ENCODE data around the gene ZFP62.

The ZFP62 gene

DNA sequence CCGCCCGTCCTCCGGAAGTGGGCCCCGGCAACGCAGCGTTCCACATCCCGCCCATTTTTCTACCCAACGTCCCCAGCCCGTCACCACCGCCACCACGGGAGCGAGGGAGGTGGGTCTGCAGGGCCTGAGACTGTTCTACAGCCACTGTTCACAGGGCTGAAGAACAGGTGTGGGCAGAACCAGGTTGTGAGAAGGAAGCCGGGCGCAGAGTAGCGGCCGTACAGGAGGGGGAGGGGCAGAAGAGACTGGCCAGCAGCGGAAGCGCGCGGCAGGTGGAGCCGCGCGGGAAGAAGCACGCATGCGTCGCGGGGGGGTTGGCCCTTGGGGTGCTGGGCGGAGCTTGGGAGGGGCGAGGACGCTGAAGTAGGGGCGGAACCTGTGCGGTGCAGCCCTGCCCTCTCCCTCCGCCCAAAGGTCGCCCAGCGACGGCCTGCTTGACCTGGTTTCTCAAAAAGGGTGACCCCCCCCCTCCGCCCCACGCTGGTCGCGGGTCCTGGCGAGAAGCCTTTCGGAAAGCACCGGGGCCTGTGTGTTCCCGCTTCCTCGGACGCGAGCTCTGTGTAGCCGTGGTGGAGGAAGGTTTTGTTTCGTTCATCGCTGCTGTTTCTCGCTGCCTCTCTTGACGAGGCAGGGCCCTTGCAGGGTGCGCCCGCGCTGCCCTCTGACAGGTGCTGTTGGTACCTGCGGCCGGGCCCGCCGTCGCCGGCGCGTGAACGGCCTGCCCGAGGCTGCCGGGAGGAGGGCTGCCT is 50.7 kb downstream of the ZFP62 start:
- peak; percentile 93 for DNase-seq (ENCODE audit: low read depth, low spot score)

DNA sequence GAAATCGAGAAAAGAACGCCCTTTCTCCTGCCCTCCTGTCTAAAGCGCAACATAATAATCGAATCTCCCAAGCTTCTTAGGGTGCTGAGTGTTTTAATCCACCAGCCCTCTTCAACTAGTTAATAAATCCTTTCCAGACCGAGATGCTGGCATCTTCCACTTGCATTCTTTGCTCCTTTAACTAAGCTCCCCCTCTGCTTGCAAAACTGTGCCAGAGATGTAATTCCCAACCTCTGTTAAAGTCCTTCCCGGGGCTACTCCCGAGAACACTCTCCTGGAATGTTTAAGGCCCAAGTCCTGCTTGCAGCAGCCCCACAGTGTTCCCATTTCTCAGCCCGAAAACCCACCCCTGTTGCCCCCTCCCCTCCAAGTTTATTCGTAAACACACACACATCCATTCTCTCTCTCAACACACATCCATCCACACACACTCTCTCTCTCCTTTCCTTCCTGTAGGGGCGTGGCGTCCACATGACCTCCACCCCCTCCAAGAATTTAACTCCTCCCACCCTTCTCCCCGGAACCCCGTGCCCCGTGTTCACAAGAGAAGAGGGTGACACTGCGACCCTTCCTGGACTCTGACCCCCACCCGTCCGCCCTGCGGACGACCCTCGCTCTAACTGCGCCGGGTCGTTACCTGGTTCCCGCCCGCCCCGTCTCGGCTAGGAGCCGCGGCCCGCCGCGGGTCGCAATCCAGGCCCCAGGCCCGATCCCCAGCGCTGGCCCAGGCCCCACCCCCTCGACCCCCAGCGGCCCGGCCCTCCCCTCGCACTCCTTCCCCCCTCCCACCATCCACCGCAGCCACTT is 51.5 kb downstream of the ZFP62 start:
- DNase-seq (ENCODE audit: low read depth, low spot score): peak; percentile 80

DNA sequence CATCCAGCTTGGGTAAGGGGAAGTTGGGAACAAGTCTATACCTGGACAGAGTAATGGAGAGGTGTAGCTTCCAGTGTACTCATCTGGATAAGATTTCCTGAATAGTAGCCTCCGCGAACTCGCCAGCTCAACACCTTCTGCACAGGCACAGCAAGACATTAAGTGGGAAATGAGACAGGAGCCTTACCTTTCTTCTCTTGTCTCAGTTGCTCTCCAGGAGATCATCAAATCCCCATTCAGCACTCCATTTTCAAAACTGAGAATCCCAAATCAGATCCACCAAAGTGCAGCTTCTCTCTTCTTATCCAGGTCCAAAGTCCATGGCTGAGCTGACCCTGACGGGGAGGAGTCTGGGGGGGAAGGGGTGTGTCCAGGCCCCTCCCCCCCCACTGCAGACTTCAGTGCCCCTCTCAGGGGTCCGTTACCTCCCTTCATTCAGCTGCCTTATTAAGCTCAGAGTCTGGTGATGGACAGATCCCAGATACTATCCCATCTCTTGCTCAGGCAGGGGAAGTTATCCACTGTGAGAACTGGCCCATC is 52.5 kb downstream of the ZFP62 start:
- no peak for DNase-seq (ENCODE audit: low read depth, low spot score)

DNA sequence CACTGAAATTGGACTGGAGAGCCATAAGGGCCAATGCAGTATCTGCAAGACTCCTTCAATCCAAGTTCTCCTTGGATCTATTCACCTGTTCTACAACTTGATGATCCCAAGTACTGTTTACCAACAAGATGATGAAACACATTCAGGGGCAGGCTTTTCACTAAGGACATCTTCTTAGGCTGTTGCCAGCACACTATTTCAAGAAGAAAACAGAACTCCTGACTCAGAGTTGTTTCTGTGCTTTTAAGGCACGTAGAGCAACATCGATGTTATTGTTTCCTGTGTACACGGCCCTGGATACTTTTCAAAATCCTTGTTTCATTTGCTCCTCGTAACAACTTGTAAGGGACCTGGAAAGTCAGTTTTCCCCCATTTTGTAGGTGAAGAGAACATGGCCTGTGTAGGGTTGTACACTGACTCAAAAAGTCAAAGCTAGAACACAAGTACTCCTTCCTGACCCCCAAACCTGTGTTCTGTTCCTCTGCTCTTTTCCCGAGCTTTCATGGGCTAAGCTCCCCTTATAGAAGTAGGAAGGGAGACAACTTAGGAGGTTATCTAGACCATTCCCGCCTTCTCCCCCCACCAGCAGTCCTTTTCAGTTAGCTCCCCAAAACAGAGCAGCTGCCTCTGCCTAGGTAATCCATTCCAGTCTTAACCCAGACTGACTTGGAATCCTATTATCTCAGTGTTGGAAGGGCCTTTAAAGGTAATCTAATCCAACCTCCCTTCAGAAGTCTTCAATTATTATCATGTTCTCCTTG is 53.2 kb downstream of the ZFP62 start:
- DNase-seq (ENCODE audit: low read depth, low spot score): no peak

DNA sequence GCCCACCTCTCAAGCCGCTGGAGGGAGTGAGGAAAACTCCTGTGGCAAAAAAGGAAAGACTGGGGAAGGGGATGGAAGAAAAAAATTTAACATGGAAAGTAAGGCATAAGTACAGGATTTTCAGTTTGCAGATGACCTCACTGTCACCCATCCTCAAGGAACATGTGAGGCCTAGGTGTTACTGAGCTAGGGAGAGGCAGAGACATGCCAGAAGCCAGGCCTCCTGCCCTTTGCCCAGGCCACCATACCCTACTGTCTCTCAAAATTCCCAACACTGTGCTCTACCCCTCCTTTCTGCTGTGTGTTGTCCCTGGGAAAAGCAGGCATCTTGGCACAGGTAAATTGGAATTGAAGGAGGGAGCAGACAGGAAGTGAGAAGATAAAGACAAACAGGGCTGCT is 54.0 kb downstream of the ZFP62 start:
- DNase-seq (ENCODE audit: low read depth, low spot score): no peak

DNA sequence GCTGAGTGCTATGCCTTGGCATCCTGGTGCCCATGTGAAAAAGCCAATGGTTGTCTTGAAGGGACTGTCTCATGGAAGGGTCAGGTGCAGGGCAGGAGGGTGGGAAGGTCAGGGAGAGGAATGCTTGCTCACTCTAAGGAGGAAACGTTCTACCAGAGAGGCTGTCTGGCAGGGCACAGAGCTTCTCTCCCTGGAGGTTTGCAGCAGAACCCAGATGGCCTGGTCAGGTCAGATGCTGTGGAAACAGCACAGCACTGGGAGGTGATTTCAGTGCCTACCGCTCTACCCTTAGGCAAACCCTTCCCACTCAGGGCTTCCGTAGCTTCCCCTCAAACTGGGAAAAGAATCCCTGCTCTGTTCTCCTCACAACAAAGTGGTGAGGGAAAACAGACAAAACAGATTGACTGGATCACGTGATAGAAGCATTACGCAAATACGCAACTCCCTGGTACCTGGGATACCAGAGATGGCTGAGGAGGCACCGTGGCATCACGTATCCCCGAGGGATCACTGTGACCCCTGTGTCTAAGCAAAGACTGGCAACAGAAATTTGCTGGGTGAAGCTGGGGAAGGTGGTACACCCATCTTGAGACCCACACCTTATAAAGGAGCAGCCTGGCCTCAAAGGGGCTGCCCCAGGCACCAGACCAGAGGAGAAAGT is 54.6 kb downstream of the ZFP62 start:
- DNase-seq (ENCODE audit: low read depth, low spot score): no peak

DNA sequence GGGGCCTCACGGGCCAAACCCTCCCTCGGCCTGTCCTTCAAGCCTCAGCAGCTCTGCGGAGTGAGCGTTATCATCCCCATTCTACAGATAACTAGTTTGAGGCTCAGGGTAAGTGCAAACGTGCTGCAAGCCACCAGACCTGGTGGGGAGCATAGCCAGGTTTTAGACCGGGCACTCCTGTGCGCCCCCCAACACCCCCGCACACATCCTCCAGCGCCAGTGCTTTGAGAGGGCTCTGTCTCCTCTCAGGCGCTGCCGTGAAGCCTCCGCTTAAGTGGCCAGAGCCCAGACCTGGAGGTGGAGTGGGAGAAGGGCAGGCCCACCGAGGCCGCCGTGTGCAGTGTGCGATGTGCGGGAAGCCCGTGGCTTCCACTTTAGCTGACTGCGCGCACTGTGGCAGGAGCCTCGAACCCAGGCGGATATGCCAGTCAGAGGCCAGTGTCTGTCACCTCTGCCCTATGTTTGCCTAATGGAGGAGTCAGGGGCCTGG is 56.9 kb downstream of the ZFP62 start:
- DNase-seq (ENCODE audit: low read depth, low spot score): no peak

DNA sequence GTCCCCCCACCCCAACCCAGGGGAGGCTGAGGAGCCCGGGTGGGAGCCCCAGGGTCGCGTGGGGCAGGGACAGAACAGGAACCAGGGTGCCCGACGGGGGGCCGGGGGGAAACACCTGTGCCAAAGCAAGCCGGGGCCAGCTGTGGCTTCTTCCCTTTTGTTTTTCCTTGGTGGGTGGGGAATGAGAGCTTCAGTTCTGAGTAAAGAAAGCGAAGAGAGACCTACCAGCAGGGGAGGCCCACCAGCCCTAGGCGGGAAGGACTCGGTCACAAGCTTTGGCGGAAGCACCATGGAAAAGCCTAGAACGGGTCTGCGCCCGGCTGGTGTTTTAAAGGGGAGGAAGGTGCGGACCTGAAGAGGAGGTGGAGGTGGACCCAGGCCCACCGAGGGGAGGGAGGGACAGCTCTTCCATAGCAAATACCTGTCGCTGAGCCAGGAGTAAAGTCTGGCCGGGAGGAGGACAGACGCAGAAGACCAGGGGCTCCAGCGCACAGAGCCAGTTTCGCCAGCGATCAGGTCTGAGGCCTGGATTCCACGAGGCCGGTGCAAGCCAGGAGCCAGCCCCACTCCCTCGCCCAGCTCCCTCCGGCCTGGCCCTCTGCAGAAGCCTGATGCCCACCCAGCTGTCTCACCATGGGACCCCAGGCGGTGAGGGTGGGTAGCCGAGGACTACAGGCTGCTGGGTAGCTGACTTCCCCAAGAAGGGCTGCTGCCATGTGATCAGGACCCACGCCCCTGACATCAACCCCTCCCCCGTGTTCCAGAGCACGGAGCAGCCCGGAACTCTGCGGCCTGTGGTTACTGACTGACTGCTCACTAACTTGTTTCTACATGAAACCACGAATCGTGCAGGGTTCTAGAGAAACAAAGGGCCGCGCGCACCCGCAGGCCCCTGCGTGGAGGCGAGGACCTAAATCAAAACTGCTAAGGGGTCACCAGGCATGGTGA is 57.6 kb downstream of the ZFP62 start:
- DNase-seq (ENCODE audit: low read depth, low spot score): peak; percentile 72

DNA sequence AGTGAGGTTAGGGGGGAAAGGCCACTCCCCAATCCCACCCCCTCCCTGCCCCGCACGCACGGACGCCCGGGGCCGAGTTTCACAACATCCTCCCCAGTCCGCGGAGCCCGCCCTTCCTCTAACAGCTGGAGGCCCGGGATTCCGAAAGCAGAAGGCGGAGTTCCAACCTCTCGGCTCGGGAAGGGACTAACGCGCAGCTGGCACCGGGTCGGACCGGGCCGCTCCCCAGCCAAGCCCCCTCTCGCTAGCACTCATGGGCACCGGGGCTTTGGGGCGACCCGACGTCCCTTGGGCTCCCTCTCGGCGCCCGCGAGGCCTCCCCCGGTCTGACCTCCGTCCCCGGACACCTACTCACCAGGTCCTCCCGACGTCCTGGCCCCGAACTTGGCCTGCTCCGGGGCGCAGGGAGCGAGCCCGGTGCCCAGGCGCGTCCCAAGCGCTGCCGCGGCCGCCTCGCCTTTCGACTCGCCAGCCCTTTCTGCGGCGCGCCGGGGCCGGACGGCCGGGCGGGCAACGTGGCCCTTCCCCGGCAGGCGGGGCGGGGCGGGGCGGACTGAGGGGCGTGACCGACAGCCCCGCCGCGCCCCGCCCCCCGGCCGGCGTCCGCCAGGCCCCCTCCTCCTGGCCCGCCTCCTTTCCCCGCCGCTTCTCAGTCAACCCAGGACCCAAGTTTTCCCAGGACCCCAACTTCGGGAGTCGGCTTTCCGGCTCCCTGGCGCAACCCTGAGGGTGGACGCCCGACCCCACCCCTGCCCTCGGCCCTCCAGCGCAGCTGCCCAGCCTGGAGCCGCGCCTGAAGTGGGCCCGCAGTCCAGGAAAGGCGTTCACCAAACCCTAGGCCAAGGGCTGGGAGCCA is 58.5 kb downstream of the ZFP62 start, which contains the start of gene MGAT1:
Gene MGAT1 (minus strand): TSS at position 482 of the 856 bp plus-strand sequence. CDS start 9,835 bp downstream, outside the sequence.
- peak; percentile 57 for DNase-seq (ENCODE audit: low read depth, low spot score)

DNA sequence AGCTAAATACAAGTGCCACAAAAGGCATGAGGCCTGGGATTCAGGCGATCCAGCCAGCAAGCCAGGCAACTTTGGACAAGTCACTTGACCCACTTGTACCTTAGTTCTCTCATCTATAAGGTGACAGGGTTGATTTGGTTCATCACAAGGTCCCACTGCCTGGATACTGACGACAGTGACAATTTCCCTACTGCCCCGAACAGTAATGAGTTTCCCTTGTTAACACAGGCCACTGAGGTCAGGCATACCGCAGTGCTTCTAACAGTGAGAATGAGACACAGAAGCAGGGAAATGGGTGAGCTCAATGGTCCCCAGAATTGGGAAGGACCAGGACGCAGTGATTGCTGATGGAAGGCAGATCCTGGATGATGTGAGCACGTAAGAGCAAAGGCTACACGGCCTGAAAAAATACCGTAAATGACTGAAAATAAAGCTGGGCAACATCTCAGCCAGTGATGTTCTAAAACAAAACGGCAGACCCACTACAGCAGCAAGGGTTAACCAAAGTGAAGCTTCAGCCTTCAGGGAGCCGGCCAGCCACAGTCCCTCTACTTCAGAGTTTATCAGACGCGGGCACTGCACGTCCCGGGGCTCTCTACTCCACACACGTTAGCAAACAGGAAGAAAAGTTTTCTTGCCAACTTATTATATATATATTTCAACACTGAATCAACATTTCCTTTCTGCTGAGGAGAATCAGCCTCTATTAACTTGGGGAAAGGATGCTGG is 59.3 kb downstream of the ZFP62 start:
- no peak for DNase-seq (ENCODE audit: low read depth, low spot score)

DNA sequence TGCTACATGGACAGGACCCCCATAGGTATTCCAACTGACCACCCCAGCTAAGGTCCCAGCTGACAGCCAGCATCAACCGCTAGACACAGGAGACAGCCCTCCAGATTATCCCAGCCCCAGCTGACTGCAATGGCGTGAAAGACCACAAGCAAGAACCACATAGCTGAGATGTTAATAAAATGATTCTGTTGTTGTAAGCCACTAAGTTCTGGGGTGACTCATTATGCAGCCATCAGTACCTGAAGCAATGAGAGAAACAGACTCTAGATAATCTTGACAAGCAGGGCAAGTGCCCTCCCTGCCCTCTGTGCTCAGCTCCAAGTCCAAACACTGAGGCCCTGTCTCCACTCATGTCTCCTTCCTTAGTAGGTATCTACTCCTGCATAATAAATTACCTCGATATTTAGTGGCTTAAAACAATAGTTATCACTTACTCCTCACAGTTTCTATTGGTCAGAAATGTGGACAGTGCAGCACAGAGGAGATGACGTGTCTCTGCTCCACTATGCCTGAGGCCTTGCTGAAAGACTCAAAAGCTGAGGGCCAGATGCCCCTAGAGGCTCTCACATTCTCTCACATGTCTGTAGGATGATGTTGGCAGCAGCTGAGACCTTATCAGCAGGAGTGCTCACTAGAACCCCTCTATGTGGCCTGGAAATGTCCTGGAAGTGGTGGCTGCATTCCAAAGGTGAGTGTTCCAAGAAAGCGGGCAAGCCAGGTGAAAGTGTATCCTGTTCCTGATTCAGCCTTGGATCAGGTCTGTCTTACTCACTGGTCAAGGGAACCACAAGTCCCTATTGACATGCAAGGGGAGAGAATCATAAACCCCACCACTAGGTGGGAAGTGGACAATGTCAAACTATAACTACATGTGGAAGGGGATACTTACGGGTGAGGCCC is 60.9 kb downstream of the ZFP62 start:
- DNase-seq (ENCODE audit: low read depth, low spot score): no peak

DNA sequence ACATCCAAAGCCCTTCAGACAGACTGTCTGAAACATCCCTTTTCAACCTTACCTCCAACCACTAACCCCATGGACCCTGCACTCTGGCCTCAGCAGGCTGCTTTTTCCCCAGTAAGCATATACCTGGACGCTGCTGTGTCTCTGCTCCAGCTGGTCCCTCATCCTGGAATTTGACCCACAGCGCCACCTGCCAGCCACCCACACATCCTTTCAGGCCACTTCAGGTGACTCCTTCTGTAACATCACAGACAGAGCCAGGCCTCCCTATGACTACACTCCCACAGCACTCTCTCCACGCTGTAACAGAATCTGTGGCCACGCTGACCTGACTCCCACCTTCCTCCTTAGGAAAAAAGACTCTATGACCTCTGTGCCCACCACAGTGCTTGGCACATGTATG is 61.9 kb downstream of the ZFP62 start:
- DNase-seq (ENCODE audit: low read depth, low spot score): no peak

DNA sequence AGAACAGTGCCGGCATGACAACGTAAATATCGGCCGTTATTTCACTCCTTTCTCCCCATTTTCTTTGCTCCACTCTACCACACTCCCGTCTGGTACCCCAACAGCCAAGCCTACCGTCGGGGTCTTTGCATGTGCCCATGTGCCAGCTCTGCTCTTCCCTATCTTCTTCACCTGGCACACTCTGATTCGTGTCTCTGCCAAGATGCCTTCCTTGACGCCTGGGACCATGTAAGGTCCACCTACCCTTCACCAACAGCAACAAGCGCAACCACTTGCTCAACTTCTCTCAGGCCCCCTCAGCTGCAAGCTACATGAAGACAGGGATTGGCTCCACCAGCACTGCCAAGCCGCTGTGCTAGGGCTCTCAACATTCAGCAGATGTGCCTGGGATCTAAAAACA is 62.9 kb downstream of the ZFP62 start:
- DNase-seq (ENCODE audit: low read depth, low spot score): no peak

Data from activated CD4-positive, CD25-positive, alpha-beta regulatory T cell treated with anti-CD3 and anti-CD28 coated beads, Interleukin-2, amount 50 U/mL, for 16 hours (primary cell).